KOPT-K1 (cell line): ENCODE measurements around the gene SULT1B1.

ENCODE experiments used
- H3K27ac ChIP-seq: fragments of 200-600 bp; sonication (generic); 2 replicates; pipeline ENCODE4 v1.5.1; 2016; ENCODE audit warnings: antibody characterized with exemption, mild to moderate bottlenecking, low read depth, low read length; ENCODE audit not compliant: poor library complexity, severe bottlenecking
- H3K36me3 ChIP-seq: fragments of 200-600 bp; sonication (generic); 2 replicates; pipeline ENCODE4 v1.5.1; 2017; ENCODE audit warnings: antibody characterized with exemption, mild to moderate bottlenecking, low read length, moderate library complexity; ENCODE audit not compliant: insufficient read depth
- H3K9me3 ChIP-seq: fragments of 200-600 bp; sonication (generic); 2 replicates; pipeline ENCODE4 v1.5.1; 2017; ENCODE audit warnings: antibody characterized with exemption, low read length, mild to moderate bottlenecking; ENCODE audit not compliant: insufficient read depth, poor library complexity, severe bottlenecking

The SULT1B1 gene

GRCh38 chr4:69730002-69730401 is 30.4 kb downstream of the SULT1B1 start:
- no peaks in the 10 kb centered on the region for H3K36me3 ChIP-seq
- no peak overlapping the region for H3K27ac ChIP-seq
- H3K9me3 ChIP-seq, result no peaks in the 10 kb centered on the region

- Histone ChIP-seq H3K36me3 (no peaks in the 10 kb centered on the region), H3K9me3 (no peaks in the 10 kb centered on the region)
These were observed 32.5 kb downstream of the SULT1B1 start for GRCh38 chr4:69727926-69728325.

GRCh38 chr4:69727426-69727825 is 33.0 kb downstream of the SULT1B1 start:
- H3K27ac ChIP-seq, result no peak overlapping the region

More at GRCh38 chr4:69727926-69728325, 32.5 kb downstream of the SULT1B1 start:
- no peak overlapping the region for H3K27ac ChIP-seq

GRCh38 chr4:69726971-69727370 is 33.4 kb downstream of the SULT1B1 start:
- Histone ChIP-seq H3K27ac (no peak overlapping the region), H3K36me3 (no peaks in the 10 kb centered on the region), H3K9me3 (no peaks in the 10 kb centered on the region)

More at GRCh38 chr4:69727426-69727825, 33.0 kb downstream of the SULT1B1 start:
- Histone ChIP-seq H3K36me3 (no peaks in the 10 kb centered on the region), H3K9me3 (no peaks in the 10 kb centered on the region)

GRCh38 chr4:69718396-69719271 is 41.8 kb downstream of the SULT1B1 start:
- Histone ChIP-seq H3K9me3 (no peaks in the 10 kb centered on the region), H3K36me3 (no peaks in the 10 kb centered on the region)

GRCh38 chr4:69717778-69718177 is 42.6 kb downstream of the SULT1B1 start:
- no peaks in the 10 kb centered on the region for H3K9me3 ChIP-seq
- no peak overlapping the region for H3K27ac ChIP-seq
- no peaks in the 10 kb centered on the region for H3K36me3 ChIP-seq

More at GRCh38 chr4:69718396-69719271, 41.8 kb downstream of the SULT1B1 start:
- no peak overlapping the region for H3K27ac ChIP-seq

- no peaks in the 10 kb centered on the region for H3K9me3 ChIP-seq
- no peaks in the 10 kb centered on the region for H3K36me3 ChIP-seq
- no peak overlapping the region for H3K27ac ChIP-seq
These were observed 43.8 kb downstream of the SULT1B1 start for GRCh38 chr4:69716654-69717053.

GRCh38 chr4:69714086-69714485 is 46.3 kb downstream of the SULT1B1 start:
- Histone ChIP-seq H3K9me3 (no peaks in the 10 kb centered on the region), H3K27ac (no peak overlapping the region), H3K36me3 (no peaks in the 10 kb centered on the region)

GRCh38 chr4:69713593-69713992 is 46.8 kb downstream of the SULT1B1 start:
- Histone ChIP-seq H3K36me3 (no peaks in the 10 kb centered on the region), H3K9me3 (no peaks in the 10 kb centered on the region), H3K27ac (no peak overlapping the region)

- Histone ChIP-seq H3K36me3 (no peaks in the 10 kb centered on the region), H3K27ac (no peak overlapping the region), H3K9me3 (no peaks in the 10 kb centered on the region)
These were observed 49.8 kb downstream of the SULT1B1 start for GRCh38 chr4:69710580-69710979.

GRCh38 chr4:69708211-69708610 is 52.2 kb downstream of the SULT1B1 start:
- H3K9me3 ChIP-seq, result no peaks in the 10 kb centered on the region
- no peak overlapping the region for H3K27ac ChIP-seq
- no peaks in the 10 kb centered on the region for H3K36me3 ChIP-seq

- Histone ChIP-seq H3K36me3 (no peaks in the 10 kb centered on the region), H3K27ac (no peak overlapping the region), H3K9me3 (no peaks in the 10 kb centered on the region)
These were observed 52.6 kb downstream of the SULT1B1 start for GRCh38 chr4:69707807-69708206.

- Histone ChIP-seq H3K27ac (no peak overlapping the region), H3K9me3 (no peaks in the 10 kb centered on the region), H3K36me3 (no peaks in the 10 kb centered on the region)
These were observed 58.2 kb downstream of the SULT1B1 start for GRCh38 chr4:69702201-69702600.

- no peaks in the 10 kb centered on the region for H3K36me3 ChIP-seq
- no peak overlapping the region for H3K27ac ChIP-seq
- H3K9me3 ChIP-seq, result no peaks in the 10 kb centered on the region
These were observed 58.7 kb downstream of the SULT1B1 start for GRCh38 chr4:69701696-69702095.

GRCh38 chr4:69697536-69698242 is 62.7 kb downstream of the SULT1B1 start:
- H3K27ac ChIP-seq, result no peak overlapping the region
- H3K9me3 ChIP-seq, result no peaks in the 10 kb centered on the region
- no peaks in the 10 kb centered on the region for H3K36me3 ChIP-seq
